ENCODE measurements around the gene NUSAP1.
"Not testable (repeated sequence)": the region's sequence is repeated elsewhere in the genome, so short reads cannot be mapped to it uniquely, and the experiment has no call there.

NUSAP1 gene, protein sequence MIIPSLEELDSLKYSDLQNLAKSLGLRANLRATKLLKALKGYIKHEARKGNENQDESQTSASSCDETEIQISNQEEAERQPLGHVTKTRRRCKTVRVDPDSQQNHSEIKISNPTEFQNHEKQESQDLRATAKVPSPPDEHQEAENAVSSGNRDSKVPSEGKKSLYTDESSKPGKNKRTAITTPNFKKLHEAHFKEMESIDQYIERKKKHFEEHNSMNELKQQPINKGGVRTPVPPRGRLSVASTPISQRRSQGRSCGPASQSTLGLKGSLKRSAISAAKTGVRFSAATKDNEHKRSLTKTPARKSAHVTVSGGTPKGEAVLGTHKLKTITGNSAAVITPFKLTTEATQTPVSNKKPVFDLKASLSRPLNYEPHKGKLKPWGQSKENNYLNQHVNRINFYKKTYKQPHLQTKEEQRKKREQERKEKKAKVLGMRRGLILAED

GRCh38 chr15:41332194-41333025, at the start of gene NUSAP1, which contains the start of gene OIP5:
Gene NUSAP1 (plus strand): TSS chr15:41332881. CDS start chr15:41332958, 77 bp downstream.
Gene OIP5 (minus strand): TSS chr15:41332591. CDS start chr15:41332561, 30 bp downstream.
- DNase-seq (ENCODE audit: low spot score) = peak; percentile 100

- not testable (repeated sequence) for DNase-seq (ENCODE audit: low spot score)
These were observed 49.6 kb upstream of the NUSAP1 start for GRCh38 chr15:41282980-41283652.

- DNase-seq (ENCODE audit: low spot score) = peak; percentile 98
These were observed 48.8 kb upstream of the NUSAP1 start for GRCh38 chr15:41283653-41284426.

GRCh38 chr15:41284427-41285177, 48.1 kb upstream of the NUSAP1 start:
- peak; percentile 14 for DNase-seq (ENCODE audit: low spot score)

DNA sequence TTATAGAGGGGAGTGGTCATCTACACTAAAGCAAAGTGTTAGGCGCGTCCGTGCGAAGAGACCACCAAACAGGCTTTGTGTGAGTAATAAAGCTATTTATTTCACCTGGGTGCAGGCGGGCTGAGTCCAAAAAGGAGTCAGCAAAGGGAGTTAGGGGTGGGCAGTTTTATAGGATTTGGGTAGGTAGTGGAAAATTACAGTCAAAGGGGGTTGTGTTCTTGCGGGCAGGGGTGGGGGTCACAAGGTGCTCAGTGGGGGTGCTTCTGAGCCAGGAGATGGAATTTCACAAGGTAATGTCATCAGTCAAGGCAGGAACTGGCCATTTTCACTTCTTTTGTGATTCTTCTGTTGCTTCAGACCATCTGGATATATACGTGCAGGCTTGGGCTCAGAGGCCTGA, 47.4 kb upstream of the NUSAP1 start:
- no peak for DNase-seq (ENCODE audit: low spot score)

- peak; percentile 38 for DNase-seq (ENCODE audit: low spot score)
These were observed 45.9 kb upstream of the NUSAP1 start for GRCh38 chr15:41286665-41287333.

GRCh38 chr15:41288464-41288863, 44.2 kb upstream of the NUSAP1 start:
- no peak for DNase-seq (ENCODE audit: low spot score)

GRCh38 chr15:41289953-41290352, 42.7 kb upstream of the NUSAP1 start:
- no peak for DNase-seq (ENCODE audit: low spot score)

- no peak for DNase-seq (ENCODE audit: low spot score)
These were observed 41.5 kb upstream of the NUSAP1 start for GRCh38 chr15:41291065-41291631.

GRCh38 chr15:41292521-41292920, 40.2 kb upstream of the NUSAP1 start:
- no peak for DNase-seq (ENCODE audit: low spot score)

- not testable (repeated sequence) for DNase-seq (ENCODE audit: low spot score)
These were observed 31.5 kb upstream of the NUSAP1 start for GRCh38 chr15:41301139-41301538.

DNA sequence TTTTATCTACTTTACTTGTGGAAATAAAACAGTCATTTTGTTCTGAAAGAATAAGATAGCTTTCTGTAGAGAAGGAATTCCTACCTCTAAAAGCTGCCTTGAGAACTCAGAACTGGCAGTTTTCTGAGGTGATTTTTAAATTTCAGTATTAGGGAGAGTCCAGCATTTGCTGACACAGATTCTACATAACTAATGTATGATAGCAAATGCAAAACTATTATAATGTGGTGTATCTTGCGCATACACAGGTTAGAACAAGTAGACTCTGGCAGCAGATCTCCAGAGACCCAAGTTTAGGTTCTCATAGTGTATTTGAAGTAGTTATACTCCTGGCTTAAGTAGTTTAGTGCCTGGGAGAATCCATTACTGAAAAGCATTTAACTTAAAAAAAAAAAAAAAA, 31.1 kb upstream of the NUSAP1 start:
- no peak for DNase-seq (ENCODE audit: low spot score)

DNA sequence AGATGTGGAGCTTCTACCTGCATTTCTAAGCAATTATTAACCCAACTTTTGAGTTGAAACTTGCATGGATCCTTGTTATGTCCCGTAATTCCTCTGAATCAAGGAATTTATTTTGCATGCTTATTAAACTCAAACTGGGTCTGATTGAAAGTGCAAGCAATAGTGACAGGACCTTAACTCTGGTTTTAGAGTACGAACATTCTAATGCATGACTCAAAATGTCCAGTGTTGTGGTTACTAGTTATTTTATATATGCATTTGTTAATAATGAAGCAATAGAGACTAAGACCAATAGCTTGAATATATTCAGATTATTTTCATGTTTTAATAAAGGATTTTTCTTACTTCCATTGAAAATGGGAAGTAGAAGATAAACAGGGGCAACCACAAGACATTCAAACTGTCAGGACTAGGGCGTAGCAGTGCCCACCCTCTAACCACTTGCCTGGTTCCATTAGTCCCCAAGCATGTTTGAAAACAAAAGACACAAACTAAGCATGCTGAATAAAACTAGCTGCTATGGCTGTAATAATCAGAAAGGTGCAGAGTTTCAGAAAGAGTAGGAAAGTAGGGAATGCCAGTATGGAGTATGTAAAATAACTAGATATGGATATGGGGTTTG, 28.4 kb upstream of the NUSAP1 start:
- no peak for DNase-seq (ENCODE audit: low spot score)

- DNase-seq (ENCODE audit: low spot score) = no peak
These were observed 25.0 kb upstream of the NUSAP1 start for GRCh38 chr15:41307679-41308078.

- DNase-seq (ENCODE audit: low spot score) = no peak
These were observed 23.3 kb upstream of the NUSAP1 start for GRCh38 chr15:41309226-41309905.

DNA sequence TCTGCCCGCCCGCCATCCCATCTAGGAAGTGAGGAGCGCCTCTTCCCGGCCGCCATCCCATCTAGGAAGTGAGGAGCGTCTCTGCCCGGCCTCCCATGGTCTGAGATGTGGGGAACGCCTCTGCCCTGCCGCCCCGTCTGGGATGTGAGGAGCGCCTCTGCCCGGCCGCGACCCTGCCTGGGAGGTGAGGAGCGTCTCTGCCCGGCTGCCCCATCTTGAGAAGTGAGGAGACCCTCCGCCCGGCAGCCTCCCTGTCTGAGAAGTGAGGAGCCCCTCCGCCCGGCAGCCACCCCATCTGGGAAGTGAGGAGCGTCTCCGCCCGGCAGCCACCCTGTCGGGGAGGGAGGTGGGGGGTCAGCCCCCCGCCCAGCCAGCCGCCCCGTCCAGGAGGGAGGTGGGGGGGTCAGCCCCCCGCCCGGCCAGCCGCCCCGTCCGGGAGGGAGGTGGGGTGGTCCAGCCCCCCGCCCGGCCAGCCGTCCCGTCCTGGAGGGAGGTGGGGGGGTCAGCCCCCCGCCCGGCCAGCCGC, 11.8 kb upstream of the NUSAP1 start:
- not testable (repeated sequence) for DNase-seq (ENCODE audit: low spot score)

DNA sequence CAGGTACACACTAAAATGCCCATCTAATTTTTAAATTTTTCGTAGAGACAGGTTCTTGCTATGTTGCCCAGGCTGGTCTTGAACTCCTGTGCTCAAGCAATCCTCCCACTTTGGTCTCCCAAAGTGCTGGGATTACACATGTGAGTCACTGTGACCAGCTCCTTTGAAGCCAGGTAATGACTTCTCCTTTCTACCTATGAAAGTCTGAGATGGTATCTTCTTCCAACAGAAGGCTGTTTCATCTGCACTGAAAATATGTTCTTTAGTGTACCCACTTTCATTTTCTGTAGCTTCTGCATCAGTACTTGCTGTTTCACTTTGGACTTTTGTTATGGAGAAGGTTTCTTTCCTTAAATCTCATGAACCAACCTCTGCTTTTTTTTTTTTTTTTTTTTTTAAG, 9.1 kb upstream of the NUSAP1 start:
- DNase-seq (ENCODE audit: low spot score) = no peak

- DNase-seq (ENCODE audit: low spot score) = no peak
These were observed 1.4 kb upstream of the NUSAP1 start for GRCh38 chr15:41331281-41331680.

- DNase-seq (ENCODE audit: low spot score) = peak; percentile 80
These were observed 868 bp upstream of the NUSAP1 start for GRCh38 chr15:41331833-41332193.

Data from AG20443 (cell line).